DMS 273 (cell line): ENCODE measurements around the gene ABHD4.
"Not testable (repeated sequence)": the region's sequence is repeated elsewhere in the genome, so short reads cannot be mapped to it uniquely, and the experiment has no call there.

ENCODE experiments used
- DNase-seq: peaks from one replicate; lab custom pipeline; 2025; ENCODE audit not compliant: unreplicated experiment; lab: John Stamatoyannopoulos, UW

Gene ABHD4

DNA sequence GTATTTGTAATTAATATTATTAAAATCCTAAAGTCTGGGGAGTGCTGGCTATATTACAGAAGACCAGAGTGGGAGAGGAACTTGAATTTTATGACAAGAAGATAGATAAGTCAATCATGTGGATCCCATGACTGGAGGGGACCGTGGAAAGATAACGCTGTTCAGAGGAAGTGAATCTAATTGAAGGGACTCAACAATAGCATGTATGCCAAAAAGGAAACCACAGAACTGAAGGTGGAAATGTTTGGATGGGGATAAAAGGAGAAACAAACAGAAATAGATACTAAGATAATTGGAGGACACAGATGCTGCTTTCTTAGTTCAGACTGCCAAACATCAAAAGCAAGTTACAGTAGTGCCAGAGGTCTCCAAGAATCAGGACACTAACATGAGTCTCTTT lies 24.9 kb downstream of the ABHD4 start:
- DNase-seq, result no peak

DNA sequence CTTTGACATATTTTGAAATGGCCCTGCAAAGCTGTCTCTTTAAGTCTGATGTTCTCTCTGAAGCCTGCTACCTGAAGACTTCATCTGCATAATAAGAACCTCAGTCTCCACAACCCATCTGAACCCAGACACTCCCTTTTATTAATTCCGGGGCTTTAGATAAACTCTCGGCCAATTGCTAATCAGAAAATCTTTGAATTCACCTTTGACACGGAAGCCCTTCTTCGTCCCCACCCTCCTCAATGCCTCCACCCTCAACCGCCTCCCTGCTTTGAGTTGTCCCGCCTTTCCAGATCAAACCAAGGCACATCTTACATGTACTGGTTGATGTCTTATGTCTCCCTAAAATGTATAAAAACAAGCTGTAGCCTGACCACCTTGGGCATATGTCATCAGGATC lies 28.5 kb downstream of the ABHD4 start:
- DNase-seq, result no peak

DNA sequence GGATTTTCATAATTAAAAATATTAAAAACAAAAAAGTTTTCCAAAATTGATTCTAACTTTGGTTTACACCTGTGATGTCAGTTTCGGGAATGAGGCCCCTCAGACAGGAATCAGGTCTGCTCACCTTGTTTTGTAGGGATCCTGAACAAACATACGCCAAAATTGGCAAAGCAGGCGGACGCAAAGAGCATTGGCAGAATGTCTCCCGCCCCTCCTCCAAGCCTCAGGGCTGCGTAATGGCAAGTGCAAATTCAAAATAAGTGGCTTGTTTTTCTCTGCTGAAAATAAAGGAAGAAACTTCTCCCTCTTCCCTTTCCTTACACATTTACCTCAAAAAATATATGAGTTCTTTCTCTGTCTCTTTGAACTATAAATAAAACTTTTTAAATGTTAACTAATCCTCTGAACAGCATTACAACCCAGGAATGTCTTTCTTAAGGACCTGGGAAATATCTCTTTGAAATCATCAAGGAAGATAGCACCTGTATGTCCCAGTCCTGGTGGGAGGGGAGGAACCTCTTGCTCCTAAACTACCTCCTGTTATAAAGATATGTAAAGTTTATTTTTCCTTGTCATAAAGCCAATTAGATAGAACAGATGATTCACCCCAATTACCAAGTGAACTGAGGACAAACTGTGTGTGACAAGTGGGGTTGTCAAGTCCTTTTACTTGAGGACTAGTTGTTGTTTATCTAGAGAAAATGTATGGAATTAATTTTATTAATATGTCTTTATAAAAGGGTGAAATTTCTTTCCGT lies 29.6 kb downstream of the ABHD4 start:
- DNase-seq, result no peak

DNA sequence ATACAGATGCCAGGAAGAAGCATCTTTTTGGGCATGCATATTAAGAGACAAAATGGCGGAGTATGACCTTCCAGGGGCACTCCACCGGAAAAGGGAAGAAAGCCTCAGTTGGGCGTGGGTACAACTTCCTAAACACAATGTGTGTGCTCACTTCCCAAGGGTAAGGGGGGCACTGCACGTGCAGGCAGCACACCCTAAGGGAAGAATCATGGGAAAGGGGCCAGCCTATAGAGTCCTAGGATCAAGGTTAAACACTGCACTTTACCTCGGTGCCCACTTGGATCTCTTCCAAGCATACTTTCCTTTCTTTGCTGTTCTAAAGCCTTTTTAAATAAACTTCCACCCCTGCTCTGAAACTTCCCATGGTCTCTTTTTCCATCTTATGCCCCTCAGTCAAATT lies 31.3 kb downstream of the ABHD4 start:
- DNase-seq, result no peak

DNA sequence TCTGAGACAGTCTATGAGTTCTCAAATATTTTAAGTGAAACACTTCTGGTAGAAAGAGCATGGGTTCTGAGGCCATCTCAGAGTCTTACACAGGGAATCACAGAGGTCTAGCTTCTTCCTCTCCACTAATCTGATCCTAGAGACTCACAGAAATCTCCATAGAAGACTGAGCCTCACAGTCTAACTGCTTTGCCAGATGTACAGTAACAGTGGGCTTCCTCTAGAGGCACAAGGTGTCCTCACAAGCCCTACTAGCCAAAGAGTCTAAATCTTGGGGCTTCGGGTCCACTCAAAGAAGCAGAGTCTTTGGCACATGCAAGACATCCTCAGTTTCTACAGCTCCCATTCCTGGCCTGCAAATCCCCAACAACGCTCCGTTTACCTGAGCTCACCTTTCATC lies 32.0 kb downstream of the ABHD4 start:
- no peak for DNase-seq

DNA sequence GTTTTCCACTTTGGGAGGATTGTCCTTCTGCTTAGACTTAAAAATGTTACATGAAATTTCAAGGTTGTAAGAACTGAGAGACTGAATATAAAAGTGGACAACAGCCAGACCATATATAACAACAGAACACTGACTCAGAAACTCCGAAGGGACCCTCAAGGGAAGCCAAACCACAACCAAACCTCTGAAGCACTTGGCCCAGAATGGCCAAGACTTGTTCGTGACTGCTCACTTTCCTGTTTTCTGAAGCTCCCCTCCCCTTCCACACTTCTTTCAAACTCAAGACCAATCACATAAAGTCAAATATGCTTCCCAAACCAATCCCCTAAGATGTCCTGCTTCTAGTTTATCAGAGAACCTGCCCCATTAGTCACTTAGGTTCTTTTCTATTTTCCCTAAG lies 32.4 kb downstream of the ABHD4 start:
- DNase-seq, result no peak

DNA sequence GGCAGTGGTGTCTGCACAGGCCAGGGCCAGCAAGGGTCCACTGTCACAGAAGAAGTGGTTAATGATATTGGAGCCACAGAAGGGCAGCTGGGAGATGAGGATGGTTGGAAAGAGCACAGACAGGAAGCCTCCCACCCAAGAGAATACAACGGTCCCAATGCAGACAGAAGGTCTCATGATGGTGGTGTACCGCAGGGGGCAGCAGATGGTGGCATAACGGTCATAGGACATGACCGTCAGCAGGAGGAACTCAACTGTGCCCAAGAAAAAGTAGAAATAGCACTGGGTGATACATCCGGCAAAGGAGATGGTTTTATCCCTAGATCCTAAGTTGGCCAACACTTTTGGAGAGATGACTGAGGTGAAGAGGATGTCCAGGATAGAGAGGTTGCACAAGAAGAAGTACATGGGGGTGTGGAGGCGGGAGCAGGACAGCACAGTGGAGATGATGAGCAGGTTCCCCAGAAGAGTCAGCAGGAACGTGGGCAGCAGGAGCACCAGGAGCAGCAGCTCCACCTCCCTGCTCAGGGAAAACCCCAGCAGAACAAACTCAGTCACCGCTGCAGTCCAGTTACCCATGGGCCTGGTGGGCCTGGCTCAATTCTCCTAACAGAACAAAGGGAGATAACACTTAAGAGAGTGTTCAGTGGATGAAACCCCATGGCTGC lies 36.3 kb downstream of the ABHD4 start:
- no peak for DNase-seq

DNA sequence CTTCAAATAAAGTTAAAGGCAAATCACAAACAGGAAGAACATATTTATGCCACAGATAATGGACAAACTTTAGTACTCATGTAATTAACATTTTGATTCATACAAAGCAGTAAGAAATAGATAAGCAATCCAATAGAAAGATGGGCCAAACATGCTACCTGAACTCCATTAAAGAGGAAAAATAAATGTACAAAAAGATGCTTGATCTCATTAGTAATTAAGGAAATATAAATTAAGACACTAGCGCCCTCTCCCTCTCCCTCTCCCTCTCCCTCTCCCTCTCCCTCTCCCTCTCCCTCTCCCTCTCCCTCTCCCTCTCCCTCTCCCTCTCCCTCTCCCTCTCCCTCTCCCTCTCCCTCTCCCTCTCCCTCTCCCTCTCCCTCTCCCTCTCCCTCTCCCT lies 37.9 kb downstream of the ABHD4 start:
- not testable (repeated sequence) for DNase-seq

DNA sequence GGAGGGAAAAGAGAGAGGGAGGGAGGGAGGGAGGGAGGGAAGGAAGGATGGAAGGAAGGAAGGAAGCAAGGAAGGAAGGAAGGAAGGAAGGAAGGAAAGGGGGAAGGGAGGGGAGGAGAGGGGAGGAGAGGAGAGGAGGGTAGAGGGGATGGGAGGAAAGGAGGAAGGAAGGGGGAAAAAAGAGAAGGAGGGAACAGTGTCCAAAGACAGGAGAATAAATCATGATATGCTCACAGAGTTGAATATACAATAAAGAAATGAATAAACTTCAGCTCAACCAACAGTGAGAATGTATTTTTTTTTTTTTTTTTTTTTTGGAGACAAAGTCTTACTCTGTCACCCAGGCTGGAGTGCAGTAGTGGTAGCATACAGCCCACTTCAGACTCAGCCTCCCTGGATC lies 42.1 kb downstream of the ABHD4 start:
- no peak for DNase-seq

DNA sequence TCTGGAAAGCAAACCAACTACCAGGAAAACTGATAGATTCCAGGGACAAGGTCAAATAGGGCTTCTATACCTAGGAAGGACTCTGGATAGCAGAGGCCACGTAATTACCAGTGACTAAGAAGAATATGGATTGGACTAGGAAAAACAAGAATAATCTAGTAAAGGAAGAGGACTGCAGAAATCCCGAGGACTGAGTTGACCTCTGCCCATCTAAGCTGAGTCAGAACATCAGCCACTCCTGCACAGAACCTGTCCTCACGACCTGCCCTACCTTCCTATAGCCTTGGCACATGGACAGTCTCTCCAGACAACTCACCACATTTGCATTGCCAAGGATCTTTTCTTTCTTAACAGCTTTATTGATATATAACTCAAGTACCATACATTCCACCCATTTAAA lies 43.7 kb downstream of the ABHD4 start:
- no peak for DNase-seq

DNA sequence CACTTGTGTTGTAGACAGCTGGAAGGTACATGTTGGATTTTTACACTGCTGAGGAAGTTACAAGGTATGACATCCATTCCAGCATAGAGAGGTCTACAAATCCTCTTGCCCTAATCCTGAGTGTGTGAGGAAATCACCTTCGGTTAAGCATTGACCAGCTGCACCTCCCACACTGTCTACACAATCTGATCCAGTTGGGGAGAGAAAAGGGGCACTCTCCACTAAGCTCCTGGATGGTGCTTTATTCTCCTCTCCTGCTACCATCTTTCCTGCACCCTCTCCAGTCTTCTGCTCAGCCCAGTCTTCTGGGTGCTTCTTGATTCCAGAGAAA lies 46.2 kb downstream of the ABHD4 start, which contains the start of gene OR6J1:
OR6J1 (minus strand) TSS at position 48 of the 331 bp plus-strand sequence. CDS start 9,541 bp downstream, outside the sequence.
- no peak for DNase-seq

DNA sequence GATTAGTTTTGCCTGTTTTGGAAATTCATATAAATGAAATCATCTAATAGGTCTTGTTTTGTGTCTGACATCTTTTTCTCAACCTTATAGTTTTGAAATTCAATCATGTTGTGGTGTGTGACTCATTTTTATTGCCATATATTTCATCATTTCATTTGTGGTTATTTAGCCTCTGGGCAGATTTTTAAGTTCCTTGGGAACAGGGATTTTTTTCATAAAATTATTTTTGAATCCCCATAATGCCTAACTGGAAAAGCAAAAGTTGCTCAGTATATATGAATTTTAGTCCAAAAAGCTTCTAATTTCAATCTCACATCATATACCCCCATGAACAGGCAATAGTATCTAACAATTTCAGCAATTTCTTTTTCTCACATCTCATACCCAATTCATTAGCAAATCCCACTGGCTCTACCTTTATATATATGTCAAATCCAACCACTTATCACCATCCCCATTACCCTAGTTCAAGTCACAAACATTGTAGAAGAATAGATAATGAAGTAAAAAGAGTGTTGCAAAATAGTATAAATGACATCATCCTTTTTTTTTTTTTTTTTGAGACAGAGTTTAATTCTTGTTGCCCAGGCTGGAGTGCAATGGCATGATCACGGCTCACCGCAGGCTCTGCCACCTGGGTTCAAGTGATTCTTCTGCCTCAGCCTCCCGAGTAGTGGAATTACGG lies 48.6 kb downstream of the ABHD4 start:
- no peak for DNase-seq

DNA sequence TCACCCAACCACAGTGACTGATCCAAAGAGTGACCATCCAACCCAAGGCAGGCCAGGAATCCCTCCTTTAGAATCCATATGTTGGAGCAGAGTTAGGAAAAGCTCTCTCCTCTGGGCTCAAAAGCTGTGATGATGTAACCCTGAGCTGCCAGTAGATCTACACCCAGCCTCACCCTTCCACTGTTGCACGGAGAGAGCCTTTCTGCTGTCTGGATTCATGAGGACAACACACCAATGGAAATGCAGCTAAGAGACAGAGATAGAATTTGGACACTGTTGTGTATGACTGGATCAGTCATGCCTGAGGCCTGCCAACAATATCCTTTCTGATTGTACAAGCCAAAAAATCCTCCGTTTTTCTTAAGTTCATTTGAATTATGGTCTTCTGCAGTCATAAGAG lies 50.4 kb downstream of the ABHD4 start:
- no peak for DNase-seq

DNA sequence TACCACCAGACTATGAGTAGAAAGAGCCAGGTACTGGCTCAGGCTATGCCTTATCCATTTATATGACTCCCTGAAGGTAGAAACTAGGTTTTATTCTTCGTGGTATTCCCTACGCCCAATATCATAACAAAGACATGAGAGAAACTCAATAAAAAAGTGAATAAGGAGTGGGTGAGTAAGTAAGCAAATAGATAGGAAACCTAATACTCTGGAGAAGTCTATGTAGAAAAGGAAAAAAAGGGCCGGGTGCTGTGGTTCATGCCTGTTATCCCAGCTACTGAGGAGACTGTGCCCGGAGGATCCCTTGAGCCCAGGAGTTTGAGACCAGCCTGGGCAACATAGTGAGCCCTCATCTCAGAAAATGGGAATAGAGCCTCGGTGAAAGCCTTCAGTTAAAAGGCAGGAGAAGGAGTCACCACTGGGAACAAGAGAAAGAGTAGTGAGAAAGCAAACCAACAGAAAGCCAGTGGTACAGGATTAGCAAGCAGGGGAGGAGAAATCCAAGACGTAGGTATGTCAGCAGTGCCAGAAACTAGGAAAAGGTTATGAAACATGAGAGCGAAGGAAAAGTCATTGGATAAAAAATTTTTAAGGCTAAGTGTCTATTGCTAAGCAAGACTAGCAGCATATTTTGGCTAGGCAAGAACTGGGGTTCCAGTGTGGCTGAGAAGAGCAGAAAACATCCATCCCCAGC lies 52.1 kb downstream of the ABHD4 start:
- DNase-seq, result no peak

DNA sequence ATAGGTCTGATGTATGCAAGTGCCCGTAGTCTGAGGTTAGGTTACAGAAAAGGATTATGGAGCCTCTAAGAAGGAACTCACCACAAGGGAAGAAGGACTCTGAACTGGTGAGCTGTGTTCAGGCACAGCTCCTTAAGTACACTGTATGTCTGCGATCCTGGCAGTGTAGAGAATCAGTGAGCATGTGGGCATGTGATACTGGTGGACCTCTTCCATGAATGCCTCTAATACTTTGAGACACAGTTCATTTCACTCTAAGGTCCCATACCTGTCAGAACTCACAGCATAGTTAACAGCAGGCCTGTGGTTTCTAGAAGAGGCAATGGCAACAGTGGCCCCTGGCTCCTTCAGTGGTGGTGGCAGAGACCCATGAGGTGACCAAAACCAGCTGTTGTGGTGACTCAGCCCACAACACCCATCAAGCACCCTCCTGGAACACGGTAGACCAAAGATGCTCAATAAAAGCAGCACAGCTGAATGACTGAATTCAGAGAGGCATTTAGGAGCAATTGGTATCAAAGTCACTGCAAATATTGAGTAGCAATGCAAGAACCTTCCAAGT lies 52.9 kb downstream of the ABHD4 start:
- DNase-seq, result peak; percentile 78

DNA sequence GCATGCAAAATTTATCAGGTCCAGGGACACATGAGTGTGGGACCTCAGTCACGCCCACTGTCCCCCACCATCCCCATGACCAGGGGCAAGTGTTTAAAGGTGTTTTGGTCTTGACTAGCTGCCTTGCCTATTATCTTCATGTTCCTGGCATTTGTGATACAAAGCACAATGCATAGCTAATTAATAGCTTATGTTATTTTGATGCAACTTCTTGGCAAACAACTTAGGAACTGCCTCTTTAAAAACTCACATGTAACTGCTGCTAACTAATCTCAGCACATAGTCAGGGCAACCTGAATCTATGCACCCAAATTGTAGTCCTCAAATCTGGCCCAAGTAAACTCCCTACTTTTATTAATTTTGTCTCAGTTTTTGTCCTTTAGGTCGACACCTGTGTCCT lies 53.5 kb downstream of the ABHD4 start:
- no peak for DNase-seq

DNA sequence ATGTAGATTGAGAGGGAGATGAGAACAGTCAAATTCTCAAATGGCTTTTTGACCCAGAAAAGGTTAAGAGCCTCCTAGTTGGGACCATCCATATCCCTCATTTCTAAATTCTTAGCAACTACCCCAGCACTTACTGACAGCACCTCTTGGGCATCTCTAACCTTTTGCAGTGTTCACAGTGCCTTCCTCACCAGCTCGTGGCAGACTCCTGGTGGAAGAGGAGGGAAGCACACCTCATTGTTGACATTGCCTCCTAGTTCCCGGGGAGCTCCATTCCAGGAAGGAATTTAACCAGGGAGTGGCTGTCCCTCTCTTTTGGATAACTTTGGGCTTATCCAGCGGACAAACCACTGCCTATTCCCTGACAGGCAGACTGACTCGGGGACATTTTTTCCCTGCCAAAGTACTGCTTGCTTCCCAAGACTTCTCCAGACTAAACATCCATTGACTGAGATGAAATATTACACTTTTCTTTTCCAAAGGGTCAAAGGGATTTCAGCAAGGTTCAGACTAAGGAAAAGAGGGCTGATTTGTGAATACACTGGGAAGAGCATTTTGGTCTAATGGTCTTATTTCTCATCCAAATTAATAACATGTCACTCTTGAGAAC lies 55.0 kb downstream of the ABHD4 start:
- peak; percentile 90 for DNase-seq

DNA sequence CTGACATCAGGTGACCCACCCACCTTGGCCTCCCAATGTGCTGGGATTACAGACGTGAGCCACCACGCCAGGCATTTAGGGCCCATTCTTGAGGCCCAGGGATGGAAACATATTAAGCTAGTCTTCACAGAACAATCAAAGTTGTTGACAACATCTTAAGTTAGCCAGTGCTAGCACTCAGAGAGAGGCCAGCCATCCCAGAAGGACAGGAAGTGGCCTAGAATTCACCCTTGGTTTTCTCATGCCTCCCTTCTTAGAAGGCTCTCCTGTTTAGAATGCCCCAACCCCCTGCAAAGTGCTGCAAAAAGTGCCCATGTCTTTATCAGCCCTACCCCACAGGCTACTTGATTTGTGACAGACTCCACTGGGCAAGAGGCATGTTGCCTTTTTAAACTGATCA lies 58.1 kb downstream of the ABHD4 start:
- DNase-seq, result no peak

DNA sequence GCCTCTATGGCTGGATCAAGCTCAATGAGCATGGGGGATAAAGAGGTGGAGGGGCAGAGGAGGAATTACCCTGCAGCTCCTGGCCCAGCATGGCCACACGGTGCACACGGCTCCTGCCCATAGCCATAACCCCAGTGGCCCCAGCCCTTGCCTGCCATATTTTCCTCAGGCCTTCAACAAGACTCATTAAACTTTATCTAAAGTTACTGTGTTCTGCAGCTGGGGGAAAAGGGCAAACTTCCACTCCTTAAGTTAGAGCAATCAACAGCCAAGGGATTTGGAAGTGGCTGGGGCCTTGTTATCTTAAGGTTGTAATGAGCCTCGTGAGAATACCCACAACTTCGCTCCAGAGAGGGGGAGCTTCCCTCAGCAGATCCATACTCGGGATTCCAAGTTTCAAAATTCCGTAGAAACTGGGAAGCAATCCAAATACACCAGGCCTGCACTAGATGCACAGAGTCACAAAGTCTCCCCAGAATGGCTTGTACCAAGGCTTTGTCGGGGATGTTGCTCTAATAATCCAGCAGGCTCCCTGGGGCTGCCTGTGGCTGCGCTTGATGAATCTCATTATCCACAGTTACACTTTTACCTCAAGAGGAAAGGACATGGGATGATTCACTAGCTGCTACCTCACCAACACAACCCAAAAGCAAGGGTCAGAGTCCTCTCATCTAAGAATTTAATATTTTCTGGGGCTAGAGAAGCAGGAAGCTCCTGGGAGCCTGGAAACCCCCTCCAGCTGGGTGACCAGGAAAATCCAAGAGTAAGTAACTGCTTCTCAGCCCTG lies 59.0 kb downstream of the ABHD4 start:
- no peak for DNase-seq

DNA sequence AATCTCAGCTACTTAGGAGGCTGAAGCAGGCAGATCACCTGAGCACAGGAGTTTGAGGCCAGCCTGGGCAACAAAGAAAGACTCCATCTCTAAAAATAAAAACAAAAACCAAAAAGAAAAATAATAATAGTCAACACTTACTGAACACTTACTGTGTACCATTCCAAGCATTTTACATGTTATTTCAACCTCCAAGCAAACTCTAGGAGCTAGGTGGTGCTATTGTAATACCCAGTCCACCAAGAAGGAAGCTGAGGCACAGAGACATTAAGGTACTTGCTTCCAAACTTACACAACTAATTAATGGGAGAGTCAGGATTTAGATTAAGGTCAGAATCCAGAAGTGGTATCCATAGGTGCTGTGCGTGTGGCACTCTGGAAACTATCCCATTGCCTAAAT lies 59.8 kb downstream of the ABHD4 start:
- DNase-seq, result peak; percentile 54
